Panc1 (cell line): ENCODE data around the gene LY86.

ENCODE experiments used
- SIN3A ChIP-seq: IDR thresholded peaks from 2 replicates; pipeline ENCODE4 v1.6.1; 2012; ENCODE audit warnings: low read depth, mild to moderate bottlenecking, low read length, moderate library complexity, borderline replicate concordance; ENCODE audit not compliant: insufficient read depth
- TF ChIP-seq, protein P1 (sequence below): fragments of 450-650 bp; IDR thresholded peaks from 2 replicates; pipeline ENCODE4 v1.5.1; 2017; ENCODE audit warnings: mild to moderate bottlenecking
- TF ChIP-seq, protein P2 (sequence below), 2 experiments: IDR thresholded peaks; 2 replicates each; pipeline ENCODE4 v1.6.1; 2011 to 2012; ENCODE audit warnings: low read depth in 2 of 2, control low read depth in 1 of 2, low read length in 1 of 2, mild to moderate bottlenecking in 1 of 2, moderate library complexity in 1 of 2; ENCODE audit not compliant: insufficient read depth in 1 of 2

DNA sequence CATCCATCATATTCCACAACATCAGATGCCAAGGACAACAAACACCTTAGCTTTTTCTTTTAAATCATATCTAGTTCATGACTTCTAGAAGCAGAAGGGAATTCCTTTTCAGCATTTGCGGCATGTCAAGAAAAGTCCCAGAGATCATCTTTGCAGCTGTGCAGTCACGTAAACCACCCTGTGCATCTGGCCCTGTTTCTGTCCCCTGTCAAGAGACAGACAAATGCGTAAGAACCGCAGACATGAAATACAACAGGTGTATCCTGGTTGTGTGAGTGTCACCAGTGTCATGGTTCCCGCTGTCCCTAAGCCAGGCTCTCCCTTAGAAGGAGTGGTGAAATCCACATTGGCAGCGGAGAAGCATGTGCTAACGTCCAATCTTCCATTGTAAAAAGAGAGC is 28.1 kb downstream of the LY86 start:
- TF ChIP-seq, protein P1, sequence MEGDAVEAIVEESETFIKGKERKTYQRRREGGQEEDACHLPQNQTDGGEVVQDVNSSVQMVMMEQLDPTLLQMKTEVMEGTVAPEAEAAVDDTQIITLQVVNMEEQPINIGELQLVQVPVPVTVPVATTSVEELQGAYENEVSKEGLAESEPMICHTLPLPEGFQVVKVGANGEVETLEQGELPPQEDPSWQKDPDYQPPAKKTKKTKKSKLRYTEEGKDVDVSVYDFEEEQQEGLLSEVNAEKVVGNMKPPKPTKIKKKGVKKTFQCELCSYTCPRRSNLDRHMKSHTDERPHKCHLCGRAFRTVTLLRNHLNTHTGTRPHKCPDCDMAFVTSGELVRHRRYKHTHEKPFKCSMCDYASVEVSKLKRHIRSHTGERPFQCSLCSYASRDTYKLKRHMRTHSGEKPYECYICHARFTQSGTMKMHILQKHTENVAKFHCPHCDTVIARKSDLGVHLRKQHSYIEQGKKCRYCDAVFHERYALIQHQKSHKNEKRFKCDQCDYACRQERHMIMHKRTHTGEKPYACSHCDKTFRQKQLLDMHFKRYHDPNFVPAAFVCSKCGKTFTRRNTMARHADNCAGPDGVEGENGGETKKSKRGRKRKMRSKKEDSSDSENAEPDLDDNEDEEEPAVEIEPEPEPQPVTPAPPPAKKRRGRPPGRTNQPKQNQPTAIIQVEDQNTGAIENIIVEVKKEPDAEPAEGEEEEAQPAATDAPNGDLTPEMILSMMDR, result no peak
- no peak for TF ChIP-seq SIN3A
- TF ChIP-seq, protein P2, sequence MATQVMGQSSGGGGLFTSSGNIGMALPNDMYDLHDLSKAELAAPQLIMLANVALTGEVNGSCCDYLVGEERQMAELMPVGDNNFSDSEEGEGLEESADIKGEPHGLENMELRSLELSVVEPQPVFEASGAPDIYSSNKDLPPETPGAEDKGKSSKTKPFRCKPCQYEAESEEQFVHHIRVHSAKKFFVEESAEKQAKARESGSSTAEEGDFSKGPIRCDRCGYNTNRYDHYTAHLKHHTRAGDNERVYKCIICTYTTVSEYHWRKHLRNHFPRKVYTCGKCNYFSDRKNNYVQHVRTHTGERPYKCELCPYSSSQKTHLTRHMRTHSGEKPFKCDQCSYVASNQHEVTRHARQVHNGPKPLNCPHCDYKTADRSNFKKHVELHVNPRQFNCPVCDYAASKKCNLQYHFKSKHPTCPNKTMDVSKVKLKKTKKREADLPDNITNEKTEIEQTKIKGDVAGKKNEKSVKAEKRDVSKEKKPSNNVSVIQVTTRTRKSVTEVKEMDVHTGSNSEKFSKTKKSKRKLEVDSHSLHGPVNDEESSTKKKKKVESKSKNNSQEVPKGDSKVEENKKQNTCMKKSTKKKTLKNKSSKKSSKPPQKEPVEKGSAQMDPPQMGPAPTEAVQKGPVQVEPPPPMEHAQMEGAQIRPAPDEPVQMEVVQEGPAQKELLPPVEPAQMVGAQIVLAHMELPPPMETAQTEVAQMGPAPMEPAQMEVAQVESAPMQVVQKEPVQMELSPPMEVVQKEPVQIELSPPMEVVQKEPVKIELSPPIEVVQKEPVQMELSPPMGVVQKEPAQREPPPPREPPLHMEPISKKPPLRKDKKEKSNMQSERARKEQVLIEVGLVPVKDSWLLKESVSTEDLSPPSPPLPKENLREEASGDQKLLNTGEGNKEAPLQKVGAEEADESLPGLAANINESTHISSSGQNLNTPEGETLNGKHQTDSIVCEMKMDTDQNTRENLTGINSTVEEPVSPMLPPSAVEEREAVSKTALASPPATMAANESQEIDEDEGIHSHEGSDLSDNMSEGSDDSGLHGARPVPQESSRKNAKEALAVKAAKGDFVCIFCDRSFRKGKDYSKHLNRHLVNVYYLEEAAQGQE (IDR thresholded peaks at IDR 0.05; ENCODE audit: insufficient read depth in 1 of 2, low read depth in 2 of 2, low read length in 1 of 2), result no peak
